K562 (cell line): Measurements from ENCODE around the gene CNOT6L. TPM values are rescaled to one million over a fixed set of nuclear protein-coding genes. Genes with fewer than 3 reads are reported as not detected.

Experiments used
- ASH1L ChIP-seq: fragments of 450-650 bp; IDR thresholded peaks from 2 replicates; pipeline ENCODE4 v1.6.1; 2018; ENCODE audit warnings: borderline replicate concordance, mild to moderate bottlenecking, low read depth; ENCODE audit not compliant: partially characterized antibody
- CHD2 ChIP-seq: IDR thresholded peaks from 2 replicates; pipeline ENCODE4 v1.6.1; 2011; ENCODE audit warnings: low read depth, low read length
- CLOCK ChIP-seq: fragments of 250-450 bp; sonication (Bioruptor Pico); IDR thresholded peaks from 2 replicates; pipeline ENCODE4 v1.4.0; 2020; ENCODE audit warnings: mild to moderate bottlenecking, moderate library complexity, borderline replicate concordance
- COPS2 ChIP-seq: fragments of 450-650 bp; conservative IDR thresholded peaks from 2 replicates; pipeline ENCODE4 v1.6.1; 2016; ENCODE audit warnings: mild to moderate bottlenecking, moderate library complexity
- CREBBP ChIP-seq: IDR thresholded peaks from one replicate; pipeline ENCODE4 v1.6.1; 2012; ENCODE audit warnings: low read depth, mild to moderate bottlenecking, control low read depth, inconsistent platforms, low read length
- FOXJ2 ChIP-seq: fragments of 200-800 bp; sonication (Bioruptor generic); IDR thresholded peaks from 2 replicates; pipeline ENCODE4 v1.6.1; 2016; ENCODE audit warnings: missing genetic modification characterization, missing compliant biosample characterization
- HDAC2 ChIP-seq: fragments of 450-650 bp; IDR thresholded peaks from 2 replicates; pipeline ENCODE4 v1.6.1; 2016; ENCODE audit warnings: mild to moderate bottlenecking
- LEF1 ChIP-seq: fragments of 450-650 bp; IDR thresholded peaks from 2 replicates; pipeline ENCODE4 v1.6.1; 2016; ENCODE audit warnings: mild to moderate bottlenecking
- NELFE ChIP-seq: IDR thresholded peaks from 2 replicates; pipeline ENCODE4 v1.6.1; 2011; ENCODE audit warnings: mild to moderate bottlenecking; ENCODE audit not compliant: insufficient read depth, insufficient read length
- NRF1 ChIP-seq, 2 experiments: fragments of 450-650 bp; IDR thresholded peaks in 1 of 2; conservative IDR thresholded peaks in 1 of 2; 2 replicates each; pipeline ENCODE4 v1.6.1; 2014; ENCODE audit warnings: mild to moderate bottlenecking in 2 of 2
- POLR2G ChIP-seq: fragments of 200-400 bp; formaldehyde crosslinking; IDR thresholded peaks from 2 replicates; pipeline ENCODE4 v1.6.1; 2017; ENCODE audit warnings: low read depth, mild to moderate bottlenecking, antibody characterized with exemption, low read length, moderate library complexity
- RBM14 ChIP-seq: fragments of 200-400 bp; formaldehyde crosslinking; IDR thresholded peaks from 2 replicates; pipeline ENCODE4 v1.6.1; 2018; ENCODE audit warnings: low read depth, mild to moderate bottlenecking, low read length, moderate library complexity, borderline replicate concordance; ENCODE audit not compliant: insufficient read depth
- ZNF347 ChIP-seq: fragments of 450-650 bp; formaldehyde crosslinking; IDR thresholded peaks from 2 replicates; pipeline ENCODE4 v1.4.0; 2020; ENCODE audit warnings: low read depth, mild to moderate bottlenecking, moderate library complexity
- ZNF609 ChIP-seq: sonication (generic); formaldehyde crosslinking; IDR thresholded peaks from 2 replicates; pipeline ENCODE4 v1.8.1; 2023; ENCODE audit warnings: missing genetic modification reagents, mild to moderate bottlenecking, borderline replicate concordance
- ZNF740 ChIP-seq, 3 experiments: fragments of 200-800 bp in 1 of 3; sonication (Bioruptor generic) in 1 of 3; sonication (generic) in 1 of 3; formaldehyde crosslinking in 1 of 3; IDR thresholded peaks; 2 replicates each; pipeline versions ENCODE4 v1.6.1 to v1.8.0; 2016 to 2022; ENCODE audit warnings: mild to moderate bottlenecking in 2 of 3, missing compliant biosample characterization in 2 of 3, missing genetic modification characterization in 2 of 3, missing genetic modification reagents in 1 of 3
- polyA plus RNA-seq, 8 experiments: library from polyadenylated mRNA; depleted of rRNA in 4 of 8; stranded (reverse) in 5 of 8; unstranded in 3 of 8; fragments of >200 nt; fragmentation: Nextera tagmentation in 2 of 8; fragmentation: Illumina TruSeq in 1 of 8; extraction: Ambion mirVana in 2 of 8; extraction: Trizol in 1 of 8; gene quantifications; 2 replicates each; pipeline versions ENCODE4 v1.2.1 to v1.2.3, GENCODE V29; 2011 to 2014; ENCODE audit warnings: inconsistent platforms in 1 of 8, missing spikeins in 1 of 8
- total RNA-seq, 7 experiments: library from RNA; depleted of rRNA in 6 of 7; stranded (reverse); fragments of >200 nt in 6 of 7; fragmentation: Illumina TruSeq in 2 of 7; extraction: Trizol in 2 of 7; gene quantifications; 2 replicates each; pipeline versions ENCODE4 v1.2.1 to v1.2.3, GENCODE V29; 2011 to 2021; ENCODE audit warnings: low replicate concordance in 1 of 7
- TF ChIP-seq, protein P1 (sequence below): sonication (generic); IDR thresholded peaks from 2 replicates; pipeline ENCODE4 v1.6.1; 2016

The CNOT6L gene
- total and polyA plus RNA-seq, 9 of the 15 experiments (the other 6 are each of a cell fraction or from before 2014, with no cell fraction given) = 3.7 to 27.9 (median 6.5) TPM

- TF ChIP-seq COPS2 (no peak), LEF1 (no peak), ZNF347 (CRISPR knock-in tag) (no peak), NRF1 (conservative IDR thresholded peaks at IDR 0.05 in 1 of 2, IDR thresholded peaks at IDR 0.05 in 1 of 2) (peak; percentile 70 to 75), RBM14 (no peak), CREBBP (no peak), CLOCK (CRISPR knock-in tag) (no peak), NELFE (no peak), HDAC2 (peak; percentile 41; the same call in 1 of the 2 replicates), ZNF609 (CRISPR knock-in tag) (peak; percentile 20; the same call in 1 of the 2 replicates), FOXJ2 (tag) (no peak), POLR2G (peak; percentile 78), CHD2 (no peak), ZNF740 (CRISPR knock-in tag; IDR thresholded peaks at IDR 0.05) (no peak), ZNF740 (tag; IDR thresholded peaks at IDR 0.05) (no peak), ASH1L (no peak)
- TF ChIP-seq, protein P1, sequence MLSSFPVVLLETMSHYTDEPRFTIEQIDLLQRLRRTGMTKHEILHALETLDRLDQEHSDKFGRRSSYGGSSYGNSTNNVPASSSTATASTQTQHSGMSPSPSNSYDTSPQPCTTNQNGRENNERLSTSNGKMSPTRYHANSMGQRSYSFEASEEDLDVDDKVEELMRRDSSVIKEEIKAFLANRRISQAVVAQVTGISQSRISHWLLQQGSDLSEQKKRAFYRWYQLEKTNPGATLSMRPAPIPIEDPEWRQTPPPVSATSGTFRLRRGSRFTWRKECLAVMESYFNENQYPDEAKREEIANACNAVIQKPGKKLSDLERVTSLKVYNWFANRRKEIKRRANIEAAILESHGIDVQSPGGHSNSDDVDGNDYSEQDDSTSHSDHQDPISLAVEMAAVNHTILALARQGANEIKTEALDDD = no peak
These were observed at the start of gene CNOT6L (continued) for GRCh38 chr4:77818602-77819403.
